ENCODE results near the gene DNASE1L3. TPM values are rescaled to one million over a fixed set of nuclear protein-coding genes. Genes with fewer than 3 reads are reported as not detected.

The DNASE1L3 gene
- total and polyA plus RNA-seq, 2 of the 4 experiments (the other 2 are of a cell fraction): not detected

GRCh38 chr3:58246148-58247047 lies 35.6 kb upstream of the DNASE1L3 start:
- dilution Hi-C loops (cut with HindIII; ENCODE audit: low sequenced_read_pairs, unreplicated experiment) (no loop called here), in situ Hi-C loops (cut with MboI; ENCODE audit: low sequenced_read_pairs) (no loop called here), intact Hi-C loops (cut with micrococcal nuclease) (loop anchor here (1.0 kb wide), 1 partner anchor 8 kb away; no protein-coding TSS in a partner anchor)
- no peak overlapping the region for H3K14ac ChIP-seq (replicated peaks; ENCODE audit: low read depth, low read length)
- H2AFZ ChIP-seq (replicated peaks; ENCODE audit: low read length, poor library complexity): no peak overlapping the region
- H3K18ac ChIP-seq (ENCODE audit: low read depth, low read length): no peak overlapping the region
- no peak for ATAC-seq (ENCODE audit: low read depth)
- H3K4me1 ChIP-seq (ENCODE audit: control insufficient read depth, insufficient read depth, low read length): peaks cover 2% of the 10 kb centered on the region
- H4K91ac ChIP-seq (ENCODE audit: insufficient read depth, low read depth, low read length): no peak overlapping the region
- TF ChIP-seq FOS (IDR thresholded peaks at IDR 0.05; ENCODE audit: low read depth, low read length): no peak
- TF ChIP-seq RCOR1 (IDR thresholded peaks at IDR 0.05; ENCODE audit: insufficient replicate concordance, low read length): no peak
- 0 out of 2 replicates have a peak overlapping the region, but pooled peaks have one; percentile 18 for H2AK5ac ChIP-seq (ENCODE audit: low read depth, low read length)
- no peak overlapping the region for H3K4me2 ChIP-seq (ENCODE audit: low read depth, low read length)
- peaks cover 12% of the 10 kb centered on the region for H4K20me1 ChIP-seq (ENCODE audit: insufficient read depth, low read length)
- no peak overlapping the region for H2BK20ac ChIP-seq (ENCODE audit: low read depth, low read length)
- no peak overlapping the region for H3K4me3 ChIP-seq (ENCODE audit: insufficient read depth, low read depth, low read length)
- H3K36me3 ChIP-seq (ENCODE audit: control insufficient read depth, insufficient read depth, low read length): no peaks in the 10 kb centered on the region; the same call in 1 of the 2 replicates
- no peak for DNase-seq
- no CpG with 5 or more reads among the region's 8 CpGs for WGBS, 2 experiments (ENCODE audit: extremely low coverage in 2 of 2, insufficient read length in 1 of 2)
- ChIA-PET POLR2A (ENCODE audit: unreplicated experiment) (no interaction called here), CTCF (no interaction called here)
- no peaks in the 10 kb centered on the region for H3K9me3 ChIP-seq (ENCODE audit: control insufficient read depth, insufficient read depth, low read length)
- H3K56ac ChIP-seq (ENCODE audit: extremely low read depth, insufficient read depth, low read length): no peak overlapping the region
- H3K79me1 ChIP-seq (ENCODE audit: low read depth in 1 of 2, low read length in 2 of 2): peaks cover 20 to 28% of the 10 kb centered on the region in 2 experiments; a peak in 3 of 4 replicates
- H2BK5ac ChIP-seq (ENCODE audit: low read depth, low read length, poor library complexity, severe bottlenecking): no peak overlapping the region
- H3K27me3 ChIP-seq (ENCODE audit: control insufficient read depth, insufficient read depth, low read length): no peaks in the 10 kb centered on the region
- H2BK15ac ChIP-seq (ENCODE audit: low read depth, low read length): no peak overlapping the region
- BruUV-seq (replicated peaks): no TSS peak
- no peak overlapping the region for H2BK120ac ChIP-seq (ENCODE audit: low read depth, low read length)
- no peak overlapping the region for H3K27ac ChIP-seq (ENCODE audit: insufficient read depth, low read length)
- no peak overlapping the region for H4K8ac ChIP-seq (ENCODE audit: low read depth in 2 of 2, low read length in 2 of 2)
- H3K9me1 ChIP-seq (ENCODE audit: insufficient read depth, low read length): no peaks in the 10 kb centered on the region
- H2AK9ac ChIP-seq (replicated peaks; ENCODE audit: low read depth, low read length, poor library complexity): no peak overlapping the region
- H3K9ac ChIP-seq (ENCODE audit: low read depth, low read length): no peak overlapping the region
- H3K4ac ChIP-seq (ENCODE audit: low read depth, low read length): no peak overlapping the region
- H4K5ac ChIP-seq (ENCODE audit: low read depth, low read length): no peak overlapping the region
- no peak overlapping the region for H3K23ac ChIP-seq (ENCODE audit: low read depth, low read length)

Data from IMR-90 (cell line).